SH-SY5Y (cell line): ENCODE results near the gene CLDN9.

Experiments
- GATA2 ChIP-seq: IDR thresholded peaks from 2 replicates; pipeline ENCODE4 v1.6.1; 2011; ENCODE audit warnings: mild to moderate bottlenecking, low read depth, low read length
- GATA3 ChIP-seq: IDR thresholded peaks from 2 replicates; pipeline ENCODE4 v1.6.1; 2011; ENCODE audit warnings: low read depth, mild to moderate bottlenecking, low read length, moderate library complexity

CLDN9 gene

DNA sequence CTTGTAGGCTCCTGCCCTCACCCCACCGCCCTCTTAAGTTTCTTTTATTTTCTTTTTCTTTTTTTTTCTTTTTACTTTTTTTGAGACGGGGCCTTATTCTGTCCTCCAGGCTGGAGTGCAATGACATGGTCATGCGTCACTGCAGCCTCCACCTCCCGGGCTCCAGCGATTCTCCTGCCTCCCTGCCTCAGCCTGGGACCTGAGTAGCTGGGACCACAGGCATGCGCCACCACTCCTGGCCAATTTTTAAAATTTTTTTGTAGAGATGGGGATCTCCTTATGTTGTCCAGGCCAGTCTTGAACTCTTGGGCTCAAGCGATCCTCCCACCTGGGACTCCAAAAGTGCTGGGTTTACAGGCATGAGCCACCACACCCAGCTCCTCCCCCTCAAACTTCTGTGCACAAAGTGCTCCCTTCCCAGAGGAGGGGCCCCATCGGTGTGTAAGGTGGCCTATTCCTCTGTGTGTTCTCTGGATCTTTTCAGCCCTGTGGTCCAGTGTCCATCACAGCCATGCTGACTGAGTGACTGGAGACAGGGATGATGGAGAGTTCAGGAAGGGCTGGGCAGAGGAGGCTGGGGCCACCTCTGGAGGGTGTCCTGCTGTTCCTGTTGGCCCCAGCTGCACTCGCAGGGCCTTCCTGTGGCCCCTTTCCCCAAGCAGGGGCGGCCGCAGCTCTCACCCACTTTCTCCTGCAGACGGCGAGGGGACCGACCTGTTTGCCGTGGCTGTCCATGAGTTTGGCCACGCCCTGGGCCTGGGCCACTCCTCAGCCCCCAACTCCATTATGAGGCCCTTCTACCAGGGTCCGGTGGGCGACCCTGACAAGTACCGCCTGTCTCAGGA is 43.8 kb downstream of the CLDN9 start:
- no peak for TF ChIP-seq GATA2
- TF ChIP-seq GATA3: no peak

DNA sequence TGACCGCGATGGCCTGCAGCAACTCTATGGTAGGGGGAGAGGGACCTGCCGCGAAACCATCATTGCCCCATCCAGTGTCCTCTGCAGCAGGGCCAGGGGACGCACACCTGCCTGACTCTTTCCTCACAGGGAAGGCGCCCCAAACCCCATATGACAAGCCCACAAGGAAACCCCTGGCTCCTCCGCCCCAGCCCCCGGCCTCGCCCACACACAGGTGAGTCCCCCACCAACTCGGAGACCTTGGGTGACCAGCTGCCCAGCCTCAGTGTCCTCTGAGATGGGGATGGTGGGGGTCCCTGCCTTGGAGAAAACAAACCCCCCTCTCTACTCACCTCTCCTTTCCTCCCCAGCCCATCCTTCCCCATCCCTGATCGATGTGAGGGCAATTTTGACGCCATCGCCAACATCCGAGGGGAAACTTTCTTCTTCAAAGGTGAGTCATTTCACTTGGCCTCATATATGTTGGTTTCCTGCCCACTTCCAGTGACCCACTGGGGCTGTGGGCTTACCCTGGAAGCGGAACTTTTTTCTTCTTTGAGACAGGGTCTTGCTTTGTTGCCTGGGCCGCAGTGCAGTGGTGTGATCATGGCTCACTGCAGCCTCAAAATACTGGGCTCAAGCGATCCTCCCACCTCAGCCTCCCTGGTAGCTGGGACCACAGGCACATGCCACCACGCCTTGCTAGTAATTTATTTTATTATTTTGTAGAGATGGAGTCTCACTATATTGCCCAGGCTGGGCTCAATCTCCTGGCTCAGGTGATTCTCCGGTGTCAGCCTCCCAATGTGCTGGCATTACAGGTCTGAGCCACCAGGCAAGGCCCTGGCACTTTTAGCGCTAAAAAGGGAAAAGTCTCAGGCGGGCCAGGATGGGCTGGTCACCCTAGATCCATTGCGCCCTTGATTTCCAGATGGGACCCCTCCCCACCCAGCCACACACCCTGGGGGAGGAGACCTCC is 44.7 kb downstream of the CLDN9 start:
- TF ChIP-seq GATA3 (no peak), GATA2 (no peak)

DNA sequence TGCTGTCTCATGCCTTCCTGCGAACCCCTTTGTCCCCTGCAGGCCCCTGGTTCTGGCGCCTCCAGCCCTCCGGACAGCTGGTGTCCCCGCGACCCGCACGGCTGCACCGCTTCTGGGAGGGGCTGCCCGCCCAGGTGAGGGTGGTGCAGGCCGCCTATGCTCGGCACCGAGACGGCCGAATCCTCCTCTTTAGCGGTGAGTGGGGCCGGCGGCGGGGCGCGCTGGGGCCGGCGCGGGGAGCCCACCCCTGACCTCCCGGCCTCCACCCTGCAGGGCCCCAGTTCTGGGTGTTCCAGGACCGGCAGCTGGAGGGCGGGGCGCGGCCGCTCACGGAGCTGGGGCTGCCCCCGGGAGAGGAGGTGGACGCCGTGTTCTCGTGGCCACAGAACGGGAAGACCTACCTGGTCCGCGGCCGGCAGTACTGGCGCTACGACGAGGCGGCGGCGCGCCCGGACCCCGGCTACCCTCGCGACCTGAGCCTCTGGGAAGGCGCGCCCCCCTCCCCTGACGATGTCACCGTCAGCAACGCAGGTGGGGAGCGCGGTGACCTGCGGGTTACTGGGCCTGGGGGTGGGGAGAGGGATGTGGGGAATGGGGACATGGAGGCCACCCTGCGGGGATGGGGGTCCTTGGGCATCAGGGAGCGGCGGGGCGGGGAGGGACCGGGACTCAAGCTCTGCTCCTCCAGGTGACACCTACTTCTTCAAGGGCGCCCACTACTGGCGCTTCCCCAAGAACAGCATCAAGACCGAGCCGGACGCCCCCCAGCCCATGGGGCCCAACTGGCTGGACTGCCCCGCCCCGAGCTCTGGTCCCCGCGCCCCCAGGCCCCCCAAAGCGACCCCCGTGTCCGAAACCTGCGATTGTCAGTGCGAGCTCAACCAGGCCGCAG is 45.7 kb downstream of the CLDN9 start:
- no peak for TF ChIP-seq GATA2
- no peak for TF ChIP-seq GATA3

DNA sequence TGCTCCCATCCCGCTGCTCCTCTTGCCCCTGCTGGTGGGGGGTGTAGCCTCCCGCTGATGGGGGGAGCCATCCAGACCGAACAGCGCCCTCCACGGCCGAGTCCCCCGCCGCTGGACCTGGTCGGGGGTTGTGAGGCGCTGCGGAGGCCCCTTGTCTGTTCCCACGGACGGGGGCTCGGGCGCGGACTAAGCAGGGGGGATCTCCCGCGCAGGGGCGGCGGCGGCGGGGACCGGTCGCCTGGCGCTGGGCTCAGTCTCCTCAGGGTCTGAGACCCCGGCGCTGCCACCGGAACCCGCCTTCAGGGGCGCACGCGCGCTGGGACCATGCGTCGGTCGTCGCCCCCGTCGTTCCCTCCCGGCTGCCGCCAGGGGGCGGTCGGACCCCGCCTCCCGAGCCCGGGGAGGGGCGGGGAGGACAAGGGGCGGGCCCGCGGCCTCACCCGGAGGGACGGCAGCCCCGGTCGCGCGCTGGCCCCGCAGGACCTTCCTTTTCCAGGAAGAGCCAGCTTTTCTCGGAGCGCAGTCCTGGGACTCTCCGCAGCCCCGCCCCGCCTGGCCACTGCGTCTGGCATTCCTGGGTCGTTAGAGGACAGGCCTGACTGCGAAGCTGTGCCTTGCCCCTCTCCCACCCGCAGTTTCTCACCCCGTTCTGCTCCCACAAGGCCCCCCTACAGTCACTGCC is 46.5 kb downstream of the CLDN9 start:
- TF ChIP-seq GATA3: no peak

DNA sequence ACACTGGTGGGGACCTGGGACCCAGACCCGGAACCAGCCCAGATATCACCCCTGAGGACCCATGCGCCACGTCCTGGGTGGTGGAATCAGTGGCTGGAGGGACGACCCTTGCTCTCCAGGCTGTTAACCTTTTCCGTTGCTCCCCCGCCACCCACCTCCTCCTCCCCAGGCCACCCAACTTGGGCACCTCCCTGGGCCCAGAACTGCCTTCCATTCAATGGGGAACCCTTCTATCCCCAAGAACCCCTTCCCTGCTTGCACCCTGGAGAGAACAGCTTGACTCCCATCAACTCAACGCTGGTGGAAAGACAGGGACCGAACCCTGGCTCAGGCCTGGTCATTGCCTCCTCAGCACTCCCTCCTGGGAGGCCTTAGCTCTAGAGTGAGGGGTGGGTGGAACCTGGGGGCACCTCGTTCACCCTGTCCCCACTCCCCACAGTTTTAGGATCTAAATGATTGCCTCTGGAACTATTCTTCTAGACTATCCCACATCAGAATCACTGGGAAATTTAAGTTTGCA is 47.1 kb downstream of the CLDN9 start:
- TF ChIP-seq GATA2 (no peak), GATA3 (no peak)

DNA sequence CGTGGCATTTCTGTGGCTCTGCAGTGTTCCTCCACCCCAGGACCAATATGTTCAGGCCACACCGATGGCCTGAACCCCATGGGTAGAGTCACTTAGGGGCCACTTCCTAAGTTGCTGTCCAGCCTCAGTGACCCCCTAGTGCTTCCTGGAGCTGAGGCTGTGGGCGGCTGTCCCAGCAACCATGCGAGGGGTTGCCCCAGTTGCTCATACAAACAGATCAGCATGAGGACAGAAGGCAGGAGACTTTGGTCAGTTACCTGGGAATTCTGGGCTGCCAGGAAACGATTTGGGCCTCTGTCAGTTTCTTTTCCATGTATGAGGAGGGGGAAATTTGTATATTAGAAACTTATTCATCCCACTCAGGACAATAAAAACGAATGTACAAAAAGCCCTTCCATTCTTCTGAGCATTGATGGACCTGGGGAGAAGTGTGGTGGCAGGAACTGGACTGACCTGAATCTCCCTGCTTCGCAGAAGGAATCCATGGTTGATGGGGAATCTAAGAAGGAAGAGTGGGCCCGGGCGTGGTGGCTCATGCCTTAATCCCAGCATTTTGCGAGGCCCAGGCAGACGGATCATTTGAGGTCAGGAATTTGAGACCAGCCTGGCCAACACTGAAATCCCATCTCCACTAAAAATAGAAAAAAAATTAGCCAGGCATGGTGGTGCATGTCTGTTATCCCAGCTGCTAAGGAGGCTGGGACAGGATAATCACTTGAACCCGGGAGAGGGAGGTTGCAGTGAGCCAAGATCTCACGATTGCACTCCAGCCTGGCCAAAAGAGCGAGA is 47.8 kb downstream of the CLDN9 start:
- TF ChIP-seq GATA2: no peak
- no peak for TF ChIP-seq GATA3

DNA sequence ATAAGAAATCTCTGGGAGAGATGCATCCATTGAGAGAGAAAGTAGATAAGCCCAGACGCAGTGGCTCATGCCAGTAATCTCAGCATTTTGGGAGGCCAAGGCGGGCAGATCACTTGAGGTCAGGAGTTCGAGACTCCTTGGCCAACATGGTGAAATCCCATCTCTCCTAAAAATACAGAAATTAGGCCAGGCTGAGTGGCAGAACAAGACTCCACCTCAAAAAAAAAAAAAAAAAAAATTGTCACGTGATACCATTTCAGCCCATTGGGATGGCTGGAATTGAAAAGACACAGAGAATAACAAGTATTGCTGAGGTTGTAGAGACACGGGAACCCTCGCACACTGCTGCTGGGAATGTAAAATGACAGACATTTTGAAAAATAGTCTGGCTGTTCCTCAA is 49.8 kb downstream of the CLDN9 start:
- no peak for TF ChIP-seq GATA2
- TF ChIP-seq GATA3: no peak

DNA sequence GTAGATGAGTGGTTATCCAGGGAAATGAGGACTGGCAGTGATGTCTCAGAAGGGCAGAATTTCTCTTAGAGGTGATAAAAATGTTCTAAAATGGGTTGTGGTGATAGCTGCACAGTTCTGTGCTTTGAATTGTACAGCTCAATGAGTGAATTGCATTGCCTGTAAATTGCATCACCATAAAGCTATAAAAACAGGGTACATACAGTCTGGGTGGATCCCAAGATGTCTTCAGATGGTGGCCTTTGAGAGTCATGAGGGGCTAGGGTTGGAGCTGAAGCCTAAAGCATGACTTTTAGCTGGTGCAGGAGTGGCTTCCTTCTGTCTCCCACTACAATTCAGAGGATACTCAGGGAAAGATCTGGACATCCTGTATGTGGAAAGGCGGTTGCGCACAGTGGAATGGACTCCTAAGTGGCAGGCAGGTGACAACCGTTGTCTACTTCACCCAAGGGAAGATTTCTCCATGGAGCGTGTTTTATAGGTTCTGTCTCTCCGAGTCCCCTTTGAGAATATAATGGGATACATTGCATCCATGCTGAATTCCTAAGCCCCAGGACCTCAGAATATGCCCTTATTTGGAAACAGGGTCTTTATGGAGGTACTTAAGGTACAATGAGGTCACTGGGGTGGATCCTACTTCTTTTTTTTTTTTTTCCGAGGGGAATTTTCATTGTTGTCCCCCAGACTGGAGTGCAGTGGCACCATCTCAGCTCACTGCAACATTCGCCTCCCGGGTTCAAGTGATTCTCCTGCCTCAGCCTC is 51.1 kb downstream of the CLDN9 start:
- no peak for TF ChIP-seq GATA3
- TF ChIP-seq GATA2: no peak
